HCT116 (cell line): ENCODE results near the gene CDH13. TPM values are rescaled to one million over a fixed set of nuclear protein-coding genes. Genes with fewer than 3 reads are reported as not detected.

Experiments used
- ATAC-seq: fragments of 200-7000 bp; cut with Tn5 transposase; 2 replicates; pipeline ENCODE4 v1.9.1; 2020; ENCODE audit warnings: mild to moderate bottlenecking, moderate library complexity
- BruUV-seq: library from RNA; stranded (reverse); fragments of 400-500 nt; replicated peaks from 2 replicates; lab custom pipeline; 2021; lab: Mats Ljungman, UMichigan
- CTCF ChIA-PET: fragments of 300-600 bp; sonication (Branson Sonifier 250); formaldehyde crosslinking; loops from one replicate; lab custom pipeline; 2021; ENCODE audit warnings: antibody characterized with exemption; lab: Charles Lee
- POLR2A ChIA-PET: fragments of 300-600, 350-600 bp; sonication (Branson Sonifier 250); formaldehyde crosslinking; loops from one replicate; lab custom pipeline; 2021; ENCODE audit warnings: antibody characterized with exemption; lab: Charles Lee
- RAD21 ChIA-PET, 2 experiments: fragments of 300-600 bp; sonication (Branson Sonifier 250); formaldehyde crosslinking; loops; one replicate each; lab custom pipeline; 2023; ENCODE audit warnings: low total read pairs in 2 of 2; ENCODE audit not compliant: uncharacterized antibody in 2 of 2, unreplicated experiment in 2 of 2, low non-redundant PET in 1 of 2; lab: Charles Lee
- DNase-seq: peaks from one replicate; pipeline ENCODE4 v3.0.0-alpha.2; 2010; ENCODE audit warnings: low read depth, low spot score
- H2AFZ ChIP-seq: fragments of 200-600 bp; shearing (Covaris generic), sonication (generic); 2 replicates; pipeline ENCODE4 v1.6.1; 2017; ENCODE audit warnings: low read depth, mixed run types, mixed read lengths, antibody characterized with exemption, low read length; ENCODE audit not compliant: poor library complexity, severe bottlenecking
- H3K27ac ChIP-seq: 2 replicates; pipeline ENCODE4 v1.5.1; 2012; ENCODE audit warnings: low read depth, low read length
- H3K27me3 ChIP-seq: fragments of 200-600 bp; sonication (generic); 2 replicates; pipeline ENCODE4 v1.6.1; 2016; ENCODE audit warnings: mixed run types, low read length, mixed read lengths; ENCODE audit not compliant: insufficient read depth
- H3K36me3 ChIP-seq, 2 experiments: fragments of 200-500 bp in 1 of 2; fragments of 200-600 bp in 1 of 2; sonication (Bioruptor generic) in 1 of 2; sonication (generic) in 1 of 2; 2 replicates each; pipeline versions ENCODE4 v1.5.1 to v1.6.1; 2014 to 2016; ENCODE audit warnings: low read length in 2 of 2, inconsistent platforms in 1 of 2, mixed read lengths in 1 of 2, mixed run types in 1 of 2; ENCODE audit not compliant: insufficient read depth in 2 of 2, control insufficient read depth in 1 of 2
- H3K4me1 ChIP-seq, 2 experiments: fragments of 200-600 bp in 1 of 2; sonication (generic) in 1 of 2; 2 replicates each; pipeline versions ENCODE4 v1.5.1 to v1.6.1; 2012 to 2017; ENCODE audit warnings: low read length in 2 of 2, inconsistent platforms in 1 of 2, mild to moderate bottlenecking in 1 of 2, mixed read lengths in 1 of 2, mixed run types in 1 of 2, moderate library complexity in 1 of 2; ENCODE audit not compliant: insufficient read depth in 2 of 2, control insufficient read depth in 1 of 2
- H3K4me2 ChIP-seq: fragments of 200-600 bp; sonication (generic); 2 replicates; pipeline ENCODE4 v1.6.1; 2017; ENCODE audit warnings: mixed run types, low read length, mixed read lengths
- H3K4me3 ChIP-seq, 2 experiments: fragments of 200-600 bp in 1 of 2; sonication (generic) in 1 of 2; replicated peaks in 1 of 2; 2 replicates each; pipeline ENCODE4 v1.5.1; 2011 to 2016; ENCODE audit warnings: low read length in 2 of 2, control low read depth in 1 of 2, low read depth in 1 of 2, mild to moderate bottlenecking in 1 of 2, mixed read lengths in 1 of 2, mixed run types in 1 of 2
- H3K79me2 ChIP-seq: fragments of 200-600 bp; sonication (generic); 2 replicates; pipeline ENCODE4 v1.6.1; 2017; ENCODE audit warnings: mild to moderate bottlenecking, mixed run types, low read length, moderate library complexity, mixed read lengths; ENCODE audit not compliant: insufficient read depth
- H3K9ac ChIP-seq: fragments of 200-600 bp; sonication (generic); 2 replicates; pipeline ENCODE4 v1.6.1; 2016; ENCODE audit warnings: low read length, mixed read lengths
- H3K9me2 ChIP-seq: fragments of 200-600 bp; sonication (generic), shearing (Covaris generic); 2 replicates; pipeline ENCODE4 v1.6.1; 2017; ENCODE audit warnings: mixed run types, mild to moderate bottlenecking, moderate library complexity; ENCODE audit not compliant: insufficient read depth
- H3K9me3 ChIP-seq, 2 experiments: fragments of 200-500 bp in 1 of 2; fragments of 200-600 bp in 1 of 2; sonication (Bioruptor generic) in 1 of 2; sonication (generic) in 1 of 2; 2 replicates each; pipeline ENCODE4 v1.6.1; 2014 to 2017; ENCODE audit warnings: low read length in 2 of 2, mixed read lengths in 2 of 2, inconsistent platforms in 1 of 2, low read depth in 1 of 2, mild to moderate bottlenecking in 1 of 2, mixed run types in 1 of 2, moderate library complexity in 1 of 2; ENCODE audit not compliant: control insufficient read depth in 1 of 2, insufficient read depth in 1 of 2
- H4K20me1 ChIP-seq: fragments of 200-600 bp; sonication (generic), shearing (Covaris generic); 2 replicates; pipeline ENCODE4 v1.6.1; 2017; ENCODE audit warnings: mixed run types, mild to moderate bottlenecking, moderate library complexity; ENCODE audit not compliant: insufficient read depth
- CTCF ChIP-seq, 3 experiments: fragments of 200-600 bp in 1 of 3; sonication (generic) in 1 of 3; IDR thresholded peaks in 2 of 3; conservative IDR thresholded peaks in 1 of 3; 2 replicates each; pipeline ENCODE4 v1.5.1; 2012 to 2017; ENCODE audit warnings: low read depth in 2 of 3, low read length in 2 of 3, antibody characterized with exemption in 1 of 3, borderline replicate concordance in 1 of 3, control low read depth in 1 of 3, mild to moderate bottlenecking in 1 of 3, mixed read lengths in 1 of 3, mixed run types in 1 of 3, moderate library complexity in 1 of 3; ENCODE audit not compliant: insufficient read depth in 1 of 3
- EZH2phosphoT487 ChIP-seq: fragments of 200-600 bp; IDR thresholded peaks from 2 replicates; pipeline ENCODE4 v1.6.1; 2018; ENCODE audit warnings: antibody characterized with exemption, borderline replicate concordance
- JUND ChIP-seq: IDR thresholded peaks from 2 replicates; pipeline ENCODE4 v1.6.1; 2012
- POLR2A ChIP-seq: IDR thresholded peaks from 2 replicates; pipeline ENCODE4 v1.7.0; 2011; ENCODE audit warnings: borderline replicate concordance; ENCODE audit not compliant: insufficient read depth, insufficient read length; ENCODE audit errors: extremely low read depth
- REST ChIP-seq: IDR thresholded peaks from 2 replicates; pipeline ENCODE4 v1.6.1; 2012; ENCODE audit warnings: low read depth
- SRF ChIP-seq: IDR thresholded peaks from 2 replicates; pipeline ENCODE4 v1.6.1; 2012; ENCODE audit warnings: low read depth
- ZNF274 ChIP-seq: fragments of 200-500 bp; sonication (Bioruptor generic); IDR thresholded peaks from 2 replicates; pipeline ENCODE4 v1.6.1; 2014; ENCODE audit warnings: mild to moderate bottlenecking, low read depth, low read length, inconsistent platforms
- intact Hi-C: fragments of 100-400 bp; cut with micrococcal nuclease; formaldehyde crosslinking; loops from 2 replicates; pipeline ENCODE4 v1.10.0; 2022
- total RNA-seq: library from RNA; stranded (reverse); gene quantifications from one replicate; pipeline ENCODE4 v1.2.1, GENCODE V29; 2021; ENCODE audit not compliant: unreplicated experiment

The CDH13 gene
- total RNA-seq, 1 experiment from 2014 or later: not detected

- ATAC-seq: no peak
- intact Hi-C loops: no loop called here
- no peaks in the 10 kb centered on the region for H3K79me2 ChIP-seq
- TF ChIP-seq SRF (no peak), EZH2phosphoT487 (no peak), CTCF (IDR thresholded peaks at IDR 0.05 in 2 of 3, conservative IDR thresholded peaks at IDR 0.05 in 1 of 3; ENCODE audit: borderline replicate concordance in 1 of 3, insufficient read depth in 1 of 3, low read depth in 2 of 3, low read length in 2 of 3) (no peak), POLR2A (no peak), ZNF274 (no peak), JUND (no peak), REST (no peak)
- TF ChIP-seq, all 23 proteins: peak for 0
- Histone ChIP-seq H3K27me3 (no peaks in the 10 kb centered on the region), H3K36me3 (no peaks in the 10 kb centered on the region), H3K4me3 (no peak overlapping the region), H3K27ac (no peak overlapping the region), H3K4me2 (no peak overlapping the region), H2AFZ (no peak overlapping the region), H4K20me1 (no peaks in the 10 kb centered on the region), H3K9me3 (peaks cover 22 to 40% of the 10 kb centered on the region in 2 experiments; a peak in 2 of 4 replicates), H3K9ac (no peak overlapping the region), H3K4me1 (no peaks in the 10 kb centered on the region), H3K9me2 (no peaks in the 10 kb centered on the region)
- ChIA-PET CTCF (no interaction called here), RAD21 (no interaction called here), POLR2A (no interaction called here)
- no peak for DNase-seq
- no TSS peak for BruUV-seq
Measured at GRCh38 chr16:82911925-82912324, 285.2 kb downstream of the CDH13 start.
